B cell (primary cell): ENCODE results near the gene JUND. TPM values are rescaled to one million over a fixed set of nuclear protein-coding genes. Genes with fewer than 3 reads are reported as not detected.

Source experiments
- ATAC-seq: fragments of 200-7000 bp; cut with Tn5 transposase; one replicate; pipeline ENCODE4 v1.10.0; 2021; ENCODE audit warnings: low read depth, mild to moderate bottlenecking, moderate number of reproducible peaks, moderate library complexity
- CTCF ChIA-PET: fragments of 350-600 bp; sonication (Branson Sonifier 250); formaldehyde crosslinking; loops from one replicate; lab custom pipeline; 2021; ENCODE audit warnings: antibody characterized with exemption, inconsistent platforms; lab: Charles Lee
- POLR2A ChIA-PET: fragments of 350-600 bp; sonication (Branson Sonifier 250); formaldehyde crosslinking; loops from one replicate; lab custom pipeline; 2021; ENCODE audit warnings: antibody characterized with exemption; lab: Charles Lee
- DNase-seq: peaks from one replicate; pipeline ENCODE4 v3.0.0; 2013
- H2AFZ ChIP-seq: 2 replicates; pipeline ENCODE4 v1.6.1; 2012; ENCODE audit warnings: mild to moderate bottlenecking, low read depth, low read length; ENCODE audit not compliant: insufficient read depth, poor library complexity, severe bottlenecking
- H3K27ac ChIP-seq, 2 donors: 1 replicate in 1 of 2; 2 replicates in 1 of 2; pipeline ENCODE4 v1.5.1; 2012 to 2013; ENCODE audit warnings: low read length in 2 of 2, mild to moderate bottlenecking in 2 of 2, moderate library complexity in 1 of 2
- H3K27me3 ChIP-seq, 4 experiments: fragments of 200-600 bp in 1 of 4; sonication (generic) in 1 of 4; replicated peaks in 1 of 4; 1 replicate in 2 of 4; 2 replicates in 2 of 4; pipeline versions ENCODE4 v1.6.1 to v1.7.0; 2013 to 2016; ENCODE audit warnings: low read length in 3 of 4, mild to moderate bottlenecking in 2 of 4, mixed read lengths in 1 of 4, moderate library complexity in 1 of 4; ENCODE audit not compliant: insufficient read depth in 4 of 4, control insufficient read depth in 3 of 4; ENCODE audit errors: control extremely low read depth in 1 of 4
- H3K36me3 ChIP-seq, 2 experiments: replicated peaks in 1 of 2; 1 replicate in 1 of 2; 2 replicates in 1 of 2; pipeline versions ENCODE4 v1.6.1 to v1.7.1; 2013; ENCODE audit warnings: low read length in 1 of 2; ENCODE audit not compliant: insufficient read depth in 2 of 2, control insufficient read depth in 1 of 2; ENCODE audit errors: control extremely low read depth in 1 of 2, extremely low read depth in 1 of 2
- H3K4me1 ChIP-seq, 2 donors: fragments of 200-600 bp in 1 of 2; sonication (generic) in 1 of 2; 1 replicate in 1 of 2; 2 replicates in 1 of 2; pipeline versions ENCODE4 v1.5.1 to v1.6.1; 2013 to 2017; ENCODE audit warnings: low read length in 2 of 2; ENCODE audit not compliant: control insufficient read depth in 2 of 2, insufficient read depth in 2 of 2
- H3K4me2 ChIP-seq: replicated peaks from 2 replicates; pipeline ENCODE3; 2012; ENCODE audit warnings: mild to moderate bottlenecking, low read depth, low read length; ENCODE audit not compliant: poor library complexity, severe bottlenecking
- H3K4me3 ChIP-seq, 5 experiments: fragments of 200-600 bp in 1 of 5; sonication (generic) in 1 of 5; 1 replicate in 3 of 5; 2 replicates in 2 of 5; pipeline versions ENCODE4 v1.5.1 to v1.7.0; 2011 to 2016; ENCODE audit warnings: low read length in 4 of 5, mild to moderate bottlenecking in 4 of 5, low read depth in 2 of 5, control low read depth in 1 of 5, moderate library complexity in 1 of 5; ENCODE audit not compliant: insufficient read depth in 1 of 5; ENCODE audit errors: control extremely low read depth in 1 of 5, extremely low read depth in 1 of 5
- H3K79me2 ChIP-seq: fragments of 200-600 bp; sonication (generic); one replicate; pipeline ENCODE4 v1.6.0; 2016; ENCODE audit warnings: low read length; ENCODE audit not compliant: control insufficient read depth, insufficient read depth
- H3K9ac ChIP-seq: fragments of 200-600 bp; sonication (generic); 2 replicates; pipeline ENCODE4 v1.6.1; 2017; ENCODE audit warnings: mild to moderate bottlenecking, low read length, moderate library complexity
- H3K9me3 ChIP-seq, 3 donors: one replicate each; pipeline versions ENCODE4 v1.6.1 to v1.7.1; 2013; ENCODE audit warnings: low read length in 2 of 3; ENCODE audit not compliant: control insufficient read depth in 2 of 3, insufficient read depth in 1 of 3; ENCODE audit errors: control extremely low read depth in 1 of 3
- H4K20me1 ChIP-seq: 2 replicates; pipeline ENCODE4 v1.6.0; 2012; ENCODE audit warnings: mild to moderate bottlenecking, low read length; ENCODE audit not compliant: insufficient read depth, control insufficient read depth, poor library complexity, severe bottlenecking
- H3K27ac Mint-ChIP-seq: one replicate; pipeline ENCODE4 v1.8.0; 2021; ENCODE audit warnings: mixed read lengths
- H3K27me3 Mint-ChIP-seq: one replicate; pipeline ENCODE4 v1.8.0; 2021; ENCODE audit warnings: mixed read lengths
- H3K4me1 Mint-ChIP-seq: one replicate; pipeline ENCODE4 v1.8.0; 2021; ENCODE audit warnings: mixed read lengths
- H3K4me3 Mint-ChIP-seq: one replicate; pipeline ENCODE4 v1.8.0; 2021; ENCODE audit warnings: mixed read lengths
- H3K9me3 Mint-ChIP-seq: one replicate; pipeline ENCODE4 v1.8.0; 2022; ENCODE audit warnings: mixed read lengths; ENCODE audit not compliant: insufficient read depth
- EZH2 ChIP-seq: IDR thresholded peaks from 2 replicates; pipeline ENCODE4 v1.6.1; 2012; ENCODE audit warnings: borderline replicate concordance, low read depth, mild to moderate bottlenecking, moderate library complexity, low read length; ENCODE audit not compliant: insufficient read depth, poor library complexity, severe bottlenecking
- WGBS: methylation state at CpG from one replicate; pipeline ENCODE4 v1.1.5; 2013; ENCODE audit warnings: missing lambda C conversion rate; ENCODE audit not compliant: insufficient coverage; 5-methylcytosine and 5-hydroxymethylcytosine counted together
- intact Hi-C: fragments of 100-400 bp; cut with micrococcal nuclease; formaldehyde crosslinking; loops from one replicate; pipeline ENCODE4 v1.10.0; 2022
- polyA plus RNA-seq: library from polyadenylated mRNA; depleted of rRNA; stranded (reverse); fragments of >200 nt; gene quantifications from 2 replicates; pipeline ENCODE4 v1.2.3, GENCODE V29; 2012
- total RNA-seq, 2 donors: library from RNA; stranded (reverse); fragments of 120-200 nt in 1 of 2; gene quantifications; 1 replicate in 1 of 2; 2 replicates in 1 of 2; pipeline versions ENCODE4 v1.2.3 to v1.2.4, GENCODE V29; 2013 to 2022
- TF ChIP-seq, protein P1 (sequence below): fragments of 200-600 bp; IDR thresholded peaks from one replicate; pipeline ENCODE4 v1.8.0; 2022; ENCODE audit warnings: antibody characterized with exemption, mild to moderate bottlenecking

The JUND gene
- total and polyA plus RNA-seq, 2 donors (not counting 1 experiment from before 2014, with no cell fraction given), result 628 to 5,593 TPM

DNA sequence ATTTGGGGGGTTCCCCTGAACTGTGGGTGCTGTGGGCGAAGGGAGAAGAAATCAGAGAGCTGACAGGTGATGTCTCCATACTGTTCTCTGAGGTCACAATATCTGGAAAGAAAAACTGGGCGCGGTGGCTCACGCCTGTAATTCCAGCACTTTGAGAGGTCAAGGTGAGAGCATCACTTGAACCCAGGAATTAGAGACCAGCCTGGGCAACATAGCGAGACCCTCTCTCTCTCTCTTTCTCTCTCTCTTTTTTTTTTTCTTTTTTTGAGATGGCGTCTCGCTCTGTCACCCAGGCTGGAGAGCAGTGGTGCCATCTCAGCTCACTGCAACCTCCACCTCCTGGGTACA lies 29.1 kb downstream of the JUND start:
- Histone ChIP-seq H3K4me2 (peak overlapping the region; percentile 7), H3K4me3 (no peak overlapping the region), H3K9ac (no peak overlapping the region), H3K27me3 (peaks cover 0 to 22% (median 2%) of the 10 kb centered on the region in 4 experiments), H3K36me3 (no peaks in the 10 kb centered on the region), H2AFZ (no peak overlapping the region), H3K79me2 (peaks cover 3% of the 10 kb centered on the region), H3K27ac (no peak overlapping the region), H3K9me3 (peaks cover 0 to 12% (median 2%) of the 10 kb centered on the region in 3 donors), H3K4me1 (peaks cover 28 to 38% of the 10 kb centered on the region in 2 donors), H4K20me1 (peaks cover 16% of the 10 kb centered on the region)
- peak overlapping the region; percentile 5 for H3K27ac Mint-ChIP-seq
- TF ChIP-seq EZH2, result no peak
- TF ChIP-seq, protein P1, sequence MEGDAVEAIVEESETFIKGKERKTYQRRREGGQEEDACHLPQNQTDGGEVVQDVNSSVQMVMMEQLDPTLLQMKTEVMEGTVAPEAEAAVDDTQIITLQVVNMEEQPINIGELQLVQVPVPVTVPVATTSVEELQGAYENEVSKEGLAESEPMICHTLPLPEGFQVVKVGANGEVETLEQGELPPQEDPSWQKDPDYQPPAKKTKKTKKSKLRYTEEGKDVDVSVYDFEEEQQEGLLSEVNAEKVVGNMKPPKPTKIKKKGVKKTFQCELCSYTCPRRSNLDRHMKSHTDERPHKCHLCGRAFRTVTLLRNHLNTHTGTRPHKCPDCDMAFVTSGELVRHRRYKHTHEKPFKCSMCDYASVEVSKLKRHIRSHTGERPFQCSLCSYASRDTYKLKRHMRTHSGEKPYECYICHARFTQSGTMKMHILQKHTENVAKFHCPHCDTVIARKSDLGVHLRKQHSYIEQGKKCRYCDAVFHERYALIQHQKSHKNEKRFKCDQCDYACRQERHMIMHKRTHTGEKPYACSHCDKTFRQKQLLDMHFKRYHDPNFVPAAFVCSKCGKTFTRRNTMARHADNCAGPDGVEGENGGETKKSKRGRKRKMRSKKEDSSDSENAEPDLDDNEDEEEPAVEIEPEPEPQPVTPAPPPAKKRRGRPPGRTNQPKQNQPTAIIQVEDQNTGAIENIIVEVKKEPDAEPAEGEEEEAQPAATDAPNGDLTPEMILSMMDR, result no peak
- no peak for ATAC-seq
- H3K4me1 Mint-ChIP-seq, result peaks cover 29% of the 10 kb centered on the region
- ChIA-PET POLR2A (interaction anchor here (0.6 to 1.8 kb wide), 10 partner anchors 8 to 741 kb away, joined by 3 to 7 read pairs (median 4); partner anchors contain the start of genes IQCN, MPV17L2 and PGLS), CTCF (interaction anchor here (0.8 to 8.0 kb wide), 41 partner anchors 9 to 314 kb away, joined by 3 to 152 read pairs (median 6); partner anchors contain the start of genes JUND, MPV17L2, PIK3R2 and RAB3A)
- H3K9me3 Mint-ChIP-seq, result no peaks in the 10 kb centered on the region
- DNase-seq, result no peak
- 82% methylated on average over 3 of the region's 7 CpGs for WGBS
- intact Hi-C loops, result loop anchor here (2.0 to 5.0 kb wide), 3 partner anchors 48 to 246 kb away; partner anchors contain the start of genes MAST3 and RAB3A
- no peak overlapping the region for H3K4me3 Mint-ChIP-seq
- peaks cover 4% of the 10 kb centered on the region for H3K27me3 Mint-ChIP-seq
